ENCODE data around the gene MYLK2.

The MYLK2 gene

DNA sequence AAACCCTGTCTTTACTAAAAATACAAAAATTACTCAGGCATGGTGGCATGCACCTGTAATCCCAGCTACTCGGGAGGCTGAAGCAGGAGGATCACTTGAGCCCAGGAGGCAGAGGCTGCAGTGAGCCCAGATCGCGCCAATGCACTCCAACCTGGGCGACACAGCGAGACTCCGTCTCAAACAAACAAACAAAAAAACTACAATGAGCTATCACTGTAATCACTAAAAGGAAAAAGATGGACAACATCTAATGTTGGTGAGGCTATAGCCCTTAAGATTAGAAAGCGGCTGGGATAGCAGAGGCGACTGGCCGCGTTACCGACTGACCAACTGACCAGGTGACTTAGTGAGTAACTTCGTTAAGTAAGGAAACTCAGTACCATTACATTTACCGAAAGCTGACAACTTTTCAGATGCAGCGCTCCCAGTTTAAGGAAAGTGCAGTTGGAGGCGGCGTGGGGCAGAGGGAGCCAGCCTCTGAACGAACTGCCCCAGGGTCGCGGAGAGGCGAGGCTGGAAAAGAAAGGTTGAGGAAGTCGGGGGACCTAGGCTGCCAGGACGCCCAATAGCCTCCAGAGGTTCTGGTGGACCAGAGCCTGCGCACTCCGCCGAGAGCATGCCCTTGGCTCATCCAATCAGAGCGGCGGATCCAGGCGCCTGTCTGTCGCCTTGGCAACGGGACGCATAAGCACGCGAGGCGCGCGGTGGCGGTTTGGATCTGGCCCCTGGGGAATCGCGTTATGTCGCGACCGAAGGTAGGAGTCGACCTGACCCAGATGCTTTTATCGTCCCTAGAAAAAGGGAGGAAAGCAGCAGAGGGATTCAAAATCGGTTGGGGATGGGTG lies 60.2 kb downstream of the MYLK2 start:
- peak; percentile 70 to 73 for DNase-seq

DNA sequence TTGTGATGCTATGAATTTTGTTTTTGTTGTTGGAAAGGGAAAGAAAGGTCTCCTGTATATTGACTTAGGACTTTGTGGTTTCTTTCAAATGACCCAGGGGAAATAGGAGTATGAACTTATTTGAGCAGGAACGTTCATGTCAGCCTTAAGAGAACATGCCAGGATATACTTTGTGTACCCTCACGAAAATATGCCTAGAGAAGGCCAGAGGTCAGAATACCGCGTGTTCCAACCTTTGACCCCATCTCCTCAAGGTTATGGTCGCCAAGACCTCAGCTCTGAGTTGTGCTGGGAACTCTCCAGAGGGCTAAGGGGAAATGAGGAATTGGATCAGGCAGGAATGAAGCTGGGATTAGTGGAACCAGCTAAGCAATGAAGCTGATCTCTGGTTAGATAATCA lies 62.8 kb downstream of the MYLK2 start:
- no peak for DNase-seq

- no peak for DNase-seq
Observed at GRCh38 chr20:31883829-31884228, 64.7 kb downstream of the MYLK2 start.
